GM19397 (cell line): ENCODE results near the gene MPC1.

ENCODE experiments used
- ATAC-seq: cut with Tn5 transposase; IDR thresholded peaks from one replicate; pipeline ENCODE4 v1.9.1; 2021; ENCODE audit warnings: mild to moderate bottlenecking, moderate library complexity; ENCODE audit not compliant: unreplicated experiment

Gene MPC1

GRCh38 chr6:166382933-166383801, at the start of gene MPC1:
MPC1 (minus strand) TSS chr6:166382940; CDS start chr6:166382876, 64 bp downstream.
- ATAC-seq, result peak; percentile 90

DNA sequence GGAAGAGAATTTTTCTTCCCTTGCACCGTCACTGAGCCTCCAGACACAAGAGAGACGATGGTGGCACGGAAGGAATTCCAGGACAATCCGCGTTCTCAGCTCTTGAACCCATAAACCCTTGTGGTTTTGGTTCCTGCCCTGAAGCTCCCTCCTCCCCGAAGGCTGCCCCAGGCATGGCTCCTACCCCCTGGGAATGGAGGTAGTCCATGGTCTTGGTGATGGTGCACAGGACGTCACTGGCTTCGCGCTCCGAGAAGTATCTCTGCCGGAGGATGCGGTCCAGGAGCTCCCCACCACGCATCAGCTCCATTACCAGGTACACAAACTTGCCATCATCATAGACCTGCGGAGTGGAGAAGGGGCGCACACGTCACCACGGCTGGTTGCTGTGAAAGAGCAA, 47.5 kb upstream of the MPC1 start:
- no peak for ATAC-seq

GRCh38 chr6:166424431-166424830, 41.7 kb upstream of the MPC1 start:
- no peak for ATAC-seq

GRCh38 chr6:166423781-166424180, 41.0 kb upstream of the MPC1 start:
- ATAC-seq, result no peak

DNA sequence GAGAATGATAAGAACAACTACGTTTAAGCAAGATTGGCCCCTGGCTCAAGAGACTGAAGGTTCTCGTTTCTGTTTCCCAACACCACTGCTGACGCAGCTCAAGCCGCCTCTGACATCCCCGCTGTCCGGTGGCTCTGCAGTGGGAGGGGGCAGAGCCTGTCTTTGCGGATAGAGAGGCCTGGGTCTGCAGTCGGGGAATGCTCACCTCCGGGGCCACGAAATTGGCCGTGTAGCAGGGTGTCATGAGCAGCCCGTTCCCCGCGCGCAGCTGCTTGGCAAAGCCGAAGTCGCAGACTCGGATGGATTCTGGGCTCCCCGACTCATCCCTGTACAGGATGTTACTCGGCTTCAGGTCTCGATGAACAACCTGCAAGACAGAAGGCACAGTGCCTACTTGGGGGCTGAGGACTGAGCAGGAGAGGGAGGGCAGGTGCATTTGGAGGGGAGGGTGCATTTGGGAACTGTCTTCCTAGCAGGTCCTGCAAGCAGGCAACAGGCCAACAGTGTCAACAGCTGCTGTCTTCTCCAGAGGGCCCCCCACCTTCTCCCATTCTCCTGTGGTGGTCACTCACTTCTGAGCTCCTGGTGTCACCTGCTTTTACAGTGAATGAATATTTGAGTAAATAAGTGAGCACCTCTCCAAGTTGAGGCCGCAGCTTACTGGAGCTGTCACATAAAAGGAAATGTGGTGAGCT, 40.5 kb upstream of the MPC1 start:
- no peak for ATAC-seq

GRCh38 chr6:166422201-166422940, 39.6 kb upstream of the MPC1 start:
- no peak for ATAC-seq

DNA sequence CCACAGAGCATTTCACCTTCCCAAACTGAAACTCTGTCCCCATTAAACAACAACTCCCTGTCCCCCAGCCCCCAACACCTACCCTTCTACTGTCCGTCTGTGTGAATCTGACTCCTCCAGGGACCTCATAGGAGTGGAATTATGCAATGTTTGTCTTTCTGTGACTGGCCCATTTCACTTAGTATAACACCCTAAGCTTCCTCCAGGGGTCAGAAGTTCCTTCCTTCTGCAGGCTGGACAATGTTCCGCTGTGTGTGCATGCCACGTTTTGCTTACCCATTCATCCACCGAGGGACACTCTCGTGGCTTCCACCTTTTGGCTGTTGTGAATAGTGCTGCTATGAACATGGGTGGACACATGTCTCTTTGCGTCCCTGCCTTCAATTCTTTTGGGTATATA, 37.6 kb upstream of the MPC1 start:
- ATAC-seq, result no peak

DNA sequence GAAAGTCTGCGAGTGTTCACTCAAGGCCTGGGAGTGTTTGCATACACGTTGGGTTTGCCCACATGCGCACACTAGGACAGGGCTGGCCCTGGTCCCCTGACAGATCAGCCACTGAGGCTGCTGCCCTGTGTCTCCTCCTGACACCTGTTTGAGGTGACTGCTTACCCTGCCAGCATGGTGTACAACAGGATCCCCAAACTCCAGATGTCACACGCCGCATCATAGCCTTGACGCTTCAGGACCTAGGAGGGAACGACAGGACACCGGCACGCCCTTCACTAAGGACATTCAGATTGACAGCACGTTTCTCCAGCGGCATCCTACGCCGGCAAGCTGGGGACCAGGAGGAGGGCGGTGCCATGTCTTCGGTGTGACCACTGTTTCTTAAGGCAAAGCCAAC, 37.0 kb upstream of the MPC1 start:
- peak; percentile 2 for ATAC-seq

DNA sequence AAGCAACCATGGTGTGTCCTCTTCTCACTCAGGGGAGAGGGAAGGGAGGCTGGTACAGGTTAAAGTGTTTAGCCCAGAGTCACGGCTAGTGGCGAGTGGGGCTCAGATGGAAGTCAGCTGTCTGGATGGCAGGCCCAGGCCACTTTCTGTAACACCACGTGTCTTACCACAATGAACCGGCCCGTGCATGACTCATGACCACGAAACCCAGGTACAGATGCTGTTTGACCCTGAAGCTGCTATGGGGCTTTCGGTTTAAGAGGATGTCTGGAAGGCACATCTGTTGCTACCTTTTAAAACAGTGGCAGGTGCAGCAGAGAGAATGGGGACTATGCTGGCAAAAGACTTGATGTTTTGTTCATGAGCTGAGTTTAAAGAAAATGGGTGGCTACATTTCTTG, 36.5 kb upstream of the MPC1 start:
- ATAC-seq, result peak; percentile 95

DNA sequence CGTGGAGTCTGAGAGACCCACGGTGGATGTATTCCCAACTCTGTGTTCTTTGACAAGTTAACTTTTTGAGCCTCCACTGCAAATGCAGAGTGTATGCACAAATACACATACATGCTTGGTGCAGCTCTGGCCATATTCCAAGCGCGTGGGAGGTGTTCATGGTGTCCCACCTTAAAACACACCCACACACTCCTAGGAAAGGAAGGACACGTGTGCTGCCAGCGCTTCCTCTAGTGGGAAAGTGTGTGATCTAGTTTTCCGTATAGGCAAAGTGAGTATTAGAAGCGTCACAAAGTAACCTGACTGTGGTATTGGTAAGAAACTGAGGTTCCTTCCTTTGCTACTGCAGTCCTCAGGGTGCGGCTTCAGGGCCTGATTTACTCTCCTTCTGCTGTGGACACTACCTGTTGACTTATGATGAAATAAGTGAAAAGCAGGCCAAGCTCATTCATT, 36.0 kb upstream of the MPC1 start:
- ATAC-seq, result no peak

DNA sequence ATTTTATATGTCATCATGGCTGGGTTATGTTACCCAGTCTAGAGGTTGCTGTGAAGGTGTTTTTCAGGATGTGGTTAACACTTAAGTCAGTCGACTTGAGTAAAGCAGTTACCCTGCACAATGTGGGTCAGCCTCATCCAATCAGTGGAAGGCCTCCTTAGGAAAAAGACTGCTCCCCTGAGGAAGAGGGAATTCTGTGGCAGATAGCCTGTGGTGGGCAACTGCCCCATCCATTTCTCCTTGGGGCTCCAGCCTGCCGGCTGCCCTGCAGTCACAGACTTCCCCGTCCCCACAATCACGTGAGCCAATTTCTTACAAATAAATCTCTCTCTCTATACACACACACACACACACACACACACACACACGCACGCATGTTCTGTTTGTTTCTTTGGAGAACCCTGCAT, 34.5 kb upstream of the MPC1 start:
- ATAC-seq, result no peak

- ATAC-seq, result no peak
These were observed 33.1 kb upstream of the MPC1 start for GRCh38 chr6:166415833-166416347.

DNA sequence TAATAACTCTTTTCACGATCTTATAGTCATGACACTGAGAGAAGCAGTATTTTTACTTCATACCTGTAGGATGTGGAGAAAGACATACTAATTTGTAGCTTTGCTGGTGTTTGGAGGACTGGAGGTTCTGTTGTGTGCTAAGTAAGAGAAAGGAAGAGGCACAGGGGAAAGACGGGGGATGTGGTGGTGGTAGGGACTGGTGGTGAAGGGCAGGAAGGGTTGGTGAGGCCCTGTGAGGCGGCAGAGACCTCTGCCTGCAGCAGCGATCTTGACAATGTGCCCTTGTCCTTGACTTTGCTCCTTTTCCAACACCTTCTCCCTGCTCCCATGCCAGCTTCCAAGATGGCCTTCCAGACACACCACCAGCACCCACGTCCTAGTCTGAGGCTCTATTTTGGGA, 32.6 kb upstream of the MPC1 start:
- no peak for ATAC-seq

DNA sequence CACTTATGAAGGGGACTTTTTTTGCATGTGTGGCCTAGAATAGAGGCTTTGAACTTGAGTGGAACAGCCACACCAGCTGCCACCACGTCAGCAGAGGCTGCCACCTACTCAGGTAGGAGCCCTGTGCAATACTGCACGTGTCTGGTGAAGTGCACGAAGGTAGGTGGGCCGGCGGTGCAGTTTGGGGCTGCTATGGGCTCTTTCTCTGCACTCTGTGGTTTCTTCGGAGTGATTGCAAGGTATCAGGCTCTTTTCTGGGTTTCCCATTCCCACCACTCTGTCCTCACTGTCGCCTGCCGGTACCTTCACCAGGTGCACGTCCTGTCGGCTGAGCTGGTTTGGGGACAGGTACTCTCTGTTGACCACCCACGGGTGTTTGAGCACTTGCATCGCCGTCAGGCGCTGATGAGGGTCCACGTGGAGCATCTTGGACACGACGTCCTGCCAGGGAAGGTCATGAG, 30.8 kb upstream of the MPC1 start:
- ATAC-seq, result no peak

GRCh38 chr6:166412911-166413384, 30.2 kb upstream of the MPC1 start:
- ATAC-seq, result no peak

DNA sequence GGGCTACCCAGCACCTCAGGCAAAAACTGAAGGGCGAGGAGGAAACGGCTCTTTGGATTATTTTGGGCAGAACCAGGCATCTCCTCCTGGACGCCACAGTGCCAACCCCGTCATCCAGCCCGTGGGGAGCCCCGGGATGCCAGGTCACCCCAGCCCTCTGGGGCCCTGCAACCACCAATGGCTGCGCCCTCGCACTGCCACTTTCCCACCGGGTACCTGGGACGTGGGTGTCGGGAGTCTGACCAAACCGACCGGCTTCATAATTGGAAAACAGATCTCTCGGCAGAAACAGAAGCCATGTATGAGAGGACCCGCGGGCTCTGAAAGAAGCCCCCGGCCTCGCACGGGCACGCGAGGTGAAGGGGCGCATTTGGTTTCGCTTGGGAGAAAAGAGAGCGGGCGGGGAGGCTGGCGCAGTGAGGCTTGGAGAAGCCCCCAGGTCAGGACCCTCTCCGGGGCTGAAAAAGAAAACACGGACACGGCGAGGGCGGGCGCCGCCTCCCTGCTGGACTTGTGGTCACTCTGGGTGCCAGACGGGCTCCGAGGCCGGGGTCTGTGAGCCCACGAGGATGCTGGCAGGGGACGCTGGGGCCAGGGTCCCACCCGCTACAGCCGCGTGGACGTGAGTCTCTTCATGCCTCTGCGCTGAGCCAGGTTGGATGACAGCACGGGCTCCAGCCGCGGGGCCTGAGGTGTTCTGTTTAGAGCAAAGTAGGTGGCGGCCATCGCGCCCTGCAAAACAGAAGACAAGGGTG, 29.6 kb upstream of the MPC1 start:
- ATAC-seq, result no peak

- ATAC-seq, result no peak
These were observed 29.0 kb upstream of the MPC1 start for GRCh38 chr6:166411721-166412151.

GRCh38 chr6:166411271-166411670, 28.5 kb upstream of the MPC1 start:
- ATAC-seq, result no peak

DNA sequence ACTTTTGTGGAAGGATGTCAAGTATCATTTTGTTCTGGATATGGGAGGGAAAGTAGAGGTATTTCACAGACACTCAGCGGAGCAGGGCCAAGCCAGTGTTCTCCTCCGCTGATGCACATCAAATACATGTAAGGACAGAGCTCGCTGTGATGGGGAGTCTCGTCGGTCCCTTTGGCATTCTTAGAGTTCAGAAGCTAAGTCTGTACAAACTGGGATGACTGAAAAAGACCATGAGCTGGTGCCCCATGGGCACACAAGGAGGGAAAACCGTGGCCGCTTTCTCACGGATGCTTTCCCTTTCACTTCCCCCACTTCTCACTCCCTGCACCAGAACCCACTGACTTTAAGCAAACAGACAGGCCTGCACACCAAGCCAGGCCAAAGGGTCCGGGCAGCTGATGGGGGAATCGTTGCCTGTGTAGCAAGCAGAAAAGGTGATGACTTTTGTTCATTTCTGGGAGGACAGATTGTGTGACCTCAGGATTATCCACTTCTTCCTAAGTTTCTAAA, 27.7 kb upstream of the MPC1 start:
- ATAC-seq, result no peak
